ENCODE measurements around the gene CCDC127. TPM values are rescaled to one million over a fixed set of nuclear protein-coding genes. Genes with fewer than 3 reads are reported as not detected.

Gene CCDC127
- total RNA-seq, 1 donor from 2014 or later = 6.4 TPM

GRCh38 chr5:174876-175465 is 43.0 kb downstream of the CCDC127 start:
- Mint-ChIP-seq H3K27ac (no peak overlapping the region), H3K4me3 (no peak overlapping the region)
- no peak for ATAC-seq (ENCODE audit: low read depth)

GRCh38 chr5:174291-174600 is 43.7 kb downstream of the CCDC127 start:
- Mint-ChIP-seq H3K9me3 (no peaks in the 10 kb centered on the region), H3K27me3 (peaks cover 4% of the 10 kb centered on the region), H3K27ac (no peak overlapping the region), H3K4me3 (no peak overlapping the region), H3K4me1 (no peaks in the 10 kb centered on the region), H3K36me3 (ENCODE audit: low read depth) (no peaks in the 10 kb centered on the region)
- ChIA-PET POLR2A (no interaction called here), CTCF (no interaction called here)
- TF ChIP-seq CTCF (IDR thresholded peaks at IDR 0.05) = no peak
- DNase-seq (no peak), ATAC-seq (ENCODE audit: low read depth) (no peak)
- intact Hi-C loops (cut with micrococcal nuclease) = no loop called here

More at GRCh38 chr5:174876-175465, 43.0 kb downstream of the CCDC127 start:
- no peak for DNase-seq
- CTCF ChIA-PET = no interaction called here
- no peak for TF ChIP-seq CTCF (IDR thresholded peaks at IDR 0.05)
- no peaks in the 10 kb centered on the region for H3K9me3 Mint-ChIP-seq
- no peaks in the 10 kb centered on the region for H3K4me1 Mint-ChIP-seq
- no peaks in the 10 kb centered on the region for H3K36me3 Mint-ChIP-seq (ENCODE audit: low read depth)
- POLR2A ChIA-PET = no interaction called here
- intact Hi-C loops (cut with micrococcal nuclease) = no loop called here
- H3K27me3 Mint-ChIP-seq = peaks cover 4% of the 10 kb centered on the region

GRCh38 chr5:173392-174290 is 44.3 kb downstream of the CCDC127 start:
- ChIA-PET POLR2A (no interaction called here), CTCF (no interaction called here)
- no peak for ATAC-seq (ENCODE audit: low read depth)
- no peak overlapping the region for H3K4me3 Mint-ChIP-seq
- H3K27me3 Mint-ChIP-seq = peaks cover 4% of the 10 kb centered on the region
- H3K36me3 Mint-ChIP-seq (ENCODE audit: low read depth) = no peaks in the 10 kb centered on the region
- H3K4me1 Mint-ChIP-seq = no peaks in the 10 kb centered on the region
- intact Hi-C loops (cut with micrococcal nuclease) = no loop called here
- no peak overlapping the region for H3K27ac Mint-ChIP-seq
- H3K9me3 Mint-ChIP-seq = no peaks in the 10 kb centered on the region
- TF ChIP-seq CTCF (IDR thresholded peaks at IDR 0.05) = no peak
- no peak for DNase-seq

GRCh38 chr5:172841-173251 is 45.1 kb downstream of the CCDC127 start:
- peaks cover 4% of the 10 kb centered on the region for H3K27me3 Mint-ChIP-seq
- POLR2A ChIA-PET = no interaction called here

More at GRCh38 chr5:172841-173251, 45.1 kb downstream of the CCDC127 start:
- Mint-ChIP-seq H3K27ac (no peak overlapping the region), H3K36me3 (ENCODE audit: low read depth) (no peaks in the 10 kb centered on the region), H3K9me3 (no peaks in the 10 kb centered on the region), H3K4me1 (no peaks in the 10 kb centered on the region), H3K4me3 (no peak overlapping the region)
- CTCF ChIA-PET = no interaction called here
- no peak for TF ChIP-seq CTCF (IDR thresholded peaks at IDR 0.05)
- ATAC-seq (ENCODE audit: low read depth) = no peak
- no peak for DNase-seq
- intact Hi-C loops (cut with micrococcal nuclease) = no loop called here
